Measurements from ENCODE around the gene PKN1. TPM values are rescaled to one million over a fixed set of nuclear protein-coding genes. Genes with fewer than 3 reads are reported as not detected.

The PKN1 gene
- total and polyA plus RNA-seq, 2 of the 4 experiments (the other 2 are of a cell fraction) = 39.1 to 41.4 TPM

- ChIA-PET POLR2A (ENCODE audit: unreplicated experiment) (no interaction called here), CTCF (no interaction called here)
- in situ Hi-C loops (cut with MboI; ENCODE audit: low sequenced_read_pairs) (no loop called here), dilution Hi-C loops (cut with HindIII; ENCODE audit: low sequenced_read_pairs, unreplicated experiment) (no loop called here), intact Hi-C loops (cut with micrococcal nuclease) (no loop called here)
- Histone ChIP-seq H3K14ac (replicated peaks; ENCODE audit: low read depth, low read length) (no peak overlapping the region), H2BK20ac (ENCODE audit: low read depth, low read length) (no peak overlapping the region; the same call in 1 of the 2 replicates), H3K9ac (ENCODE audit: low read depth, low read length) (no peak overlapping the region), H4K20me1 (ENCODE audit: insufficient read depth, low read length) (no peaks in the 10 kb centered on the region), H2AK5ac (ENCODE audit: low read depth, low read length) (no peak overlapping the region; the same call in 1 of the 2 replicates), H3K79me1 (ENCODE audit: low read depth in 1 of 2, low read length in 2 of 2) (peaks cover 17 to 41% of the 10 kb centered on the region in 2 experiments), H4K5ac (ENCODE audit: low read depth, low read length) (no peak overlapping the region), H3K23ac (ENCODE audit: low read depth, low read length) (no peak overlapping the region), H2BK120ac (ENCODE audit: low read depth, low read length) (peak overlapping the region; percentile 94; the same call in 1 of the 2 replicates), H3K4me3 (ENCODE audit: insufficient read depth, low read depth, low read length) (no peak overlapping the region), H3K18ac (ENCODE audit: low read depth, low read length) (no peak overlapping the region), H3K36me3 (ENCODE audit: control insufficient read depth, insufficient read depth, low read length) (peaks cover 2% of the 10 kb centered on the region; the same call in 1 of the 2 replicates), H3K4me2 (ENCODE audit: low read depth, low read length) (no peak overlapping the region), H3K9me3 (ENCODE audit: control insufficient read depth, insufficient read depth, low read length) (no peaks in the 10 kb centered on the region), H2AFZ (replicated peaks; ENCODE audit: low read length, poor library complexity) (no peak overlapping the region), H3K56ac (ENCODE audit: extremely low read depth, insufficient read depth, low read length) (no peak overlapping the region), H4K8ac (ENCODE audit: low read depth in 2 of 2, low read length in 2 of 2) (peak overlapping the region in 1 of 2 experiments; percentile 16; a peak in 2 of 4 replicates), H3K9me1 (ENCODE audit: insufficient read depth, low read length) (peaks cover 6% of the 10 kb centered on the region), H4K91ac (ENCODE audit: insufficient read depth, low read depth, low read length) (no peak overlapping the region; the same call in 1 of the 2 replicates), H2AK9ac (replicated peaks; ENCODE audit: low read depth, low read length, poor library complexity) (peak overlapping the region; percentile 82), H2BK15ac (ENCODE audit: low read depth, low read length) (no peak overlapping the region), H2BK5ac (ENCODE audit: low read depth, low read length, poor library complexity, severe bottlenecking) (no peak overlapping the region), H3K27me3 (ENCODE audit: control insufficient read depth, insufficient read depth, low read length) (no peaks in the 10 kb centered on the region), H3K27ac (ENCODE audit: insufficient read depth, low read length) (no peak overlapping the region), H3K4me1 (ENCODE audit: control insufficient read depth, insufficient read depth, low read length) (peaks cover 14% of the 10 kb centered on the region), H3K4ac (ENCODE audit: low read depth, low read length) (0 out of 2 replicates have a peak overlapping the region, but pooled peaks have one; percentile 19)
- no peak for TF ChIP-seq POLR2A (IDR thresholded peaks at IDR 0.05; ENCODE audit: low read depth, low read length)
- TF ChIP-seq RCOR1 (IDR thresholded peaks at IDR 0.05; ENCODE audit: insufficient replicate concordance, low read length) = no peak
- TF ChIP-seq RFX5 (IDR thresholded peaks at IDR 0.05; ENCODE audit: low read depth, low read length) = no peak
- TF ChIP-seq BHLHE40 (IDR thresholded peaks at IDR 0.05; ENCODE audit: low read depth, low read length) = no peak
- TF ChIP-seq SMC3 (IDR thresholded peaks at IDR 0.05; ENCODE audit: low read depth, low read length) = no peak
- TF ChIP-seq USF2 (IDR thresholded peaks at IDR 0.05; ENCODE audit: low read depth, low read length) = no peak
- no peak for TF ChIP-seq MXI1 (IDR thresholded peaks at IDR 0.05; ENCODE audit: borderline replicate concordance, low read depth, low read length)
- DNase-seq = no peak
- 100% methylated on average over 3 of the region's 11 CpGs; no CpG with 5 or more reads in 1 of the 2 experiments for WGBS, 2 experiments (ENCODE audit: extremely low coverage in 2 of 2, insufficient read length in 1 of 2)
- no peak for ATAC-seq (ENCODE audit: low read depth)
- no TSS peak for BruUV-seq (replicated peaks)
Measured at GRCh38 chr19:14385492-14385891, 47.6 kb upstream of the PKN1 start.

Data from IMR-90 (cell line).